SU-DHL-6 (cell line): ENCODE measurements around the gene PPP1CC.

Experiments
- EZH2phosphoT487 ChIP-seq: fragments of 200-600 bp; sonication (generic), shearing (Covaris generic); conservative IDR thresholded peaks from 2 replicates; pipeline ENCODE4 v1.6.1; 2018; ENCODE audit warnings: mild to moderate bottlenecking, antibody characterized with exemption, low read length, moderate library complexity, mixed read lengths
- TF ChIP-seq, protein P1 (sequence below): fragments of 200-600 bp; sonication (generic); IDR thresholded peaks from one replicate; pipeline ENCODE4 v1.5.1; 2017; ENCODE audit warnings: antibody characterized with exemption, mild to moderate bottlenecking, low read length, moderate library complexity; ENCODE audit not compliant: insufficient read depth, poor library complexity, severe bottlenecking

DNA sequence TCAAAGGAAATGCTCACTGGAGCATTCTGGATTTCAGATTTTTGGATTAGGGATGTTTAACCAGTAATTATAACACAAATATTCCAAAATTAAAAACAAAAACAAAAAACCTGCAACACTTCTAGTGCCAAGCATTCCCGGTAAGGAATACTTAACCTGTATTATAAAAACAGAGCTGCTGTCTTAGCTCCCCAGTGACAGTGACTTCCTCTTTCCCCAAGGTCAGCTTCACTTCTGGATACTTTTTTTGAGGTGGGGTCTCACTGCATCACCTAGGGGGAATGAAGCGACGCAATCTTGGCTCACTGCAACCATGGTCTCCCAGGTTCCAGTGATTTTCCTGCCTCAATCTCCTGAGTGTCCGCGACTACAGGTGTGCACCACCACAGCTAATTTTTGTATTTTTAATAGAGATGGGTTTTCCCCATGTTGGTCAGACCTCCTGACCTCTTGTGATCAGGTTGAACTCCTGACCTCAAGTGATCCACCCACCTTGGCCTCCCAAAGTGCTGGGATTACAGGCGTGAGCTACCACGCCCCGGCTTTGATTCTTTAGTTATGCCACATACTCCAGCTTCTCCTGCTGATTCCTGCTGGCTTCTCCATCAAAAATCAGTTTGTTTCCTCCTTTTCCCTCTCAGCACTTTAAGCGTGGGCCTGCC, 15.9 kb downstream of the PPP1CC start:
- TF ChIP-seq, protein P1, sequence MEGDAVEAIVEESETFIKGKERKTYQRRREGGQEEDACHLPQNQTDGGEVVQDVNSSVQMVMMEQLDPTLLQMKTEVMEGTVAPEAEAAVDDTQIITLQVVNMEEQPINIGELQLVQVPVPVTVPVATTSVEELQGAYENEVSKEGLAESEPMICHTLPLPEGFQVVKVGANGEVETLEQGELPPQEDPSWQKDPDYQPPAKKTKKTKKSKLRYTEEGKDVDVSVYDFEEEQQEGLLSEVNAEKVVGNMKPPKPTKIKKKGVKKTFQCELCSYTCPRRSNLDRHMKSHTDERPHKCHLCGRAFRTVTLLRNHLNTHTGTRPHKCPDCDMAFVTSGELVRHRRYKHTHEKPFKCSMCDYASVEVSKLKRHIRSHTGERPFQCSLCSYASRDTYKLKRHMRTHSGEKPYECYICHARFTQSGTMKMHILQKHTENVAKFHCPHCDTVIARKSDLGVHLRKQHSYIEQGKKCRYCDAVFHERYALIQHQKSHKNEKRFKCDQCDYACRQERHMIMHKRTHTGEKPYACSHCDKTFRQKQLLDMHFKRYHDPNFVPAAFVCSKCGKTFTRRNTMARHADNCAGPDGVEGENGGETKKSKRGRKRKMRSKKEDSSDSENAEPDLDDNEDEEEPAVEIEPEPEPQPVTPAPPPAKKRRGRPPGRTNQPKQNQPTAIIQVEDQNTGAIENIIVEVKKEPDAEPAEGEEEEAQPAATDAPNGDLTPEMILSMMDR: no peak
- TF ChIP-seq EZH2phosphoT487: no peak
